Neutrophil (primary cell): ENCODE results near the gene SCRG1.

Source experiments
- H3K27ac ChIP-seq: fragments of 200-600 bp; sonication (generic); 2 replicates; pipeline ENCODE4 v1.5.1; 2016; ENCODE audit warnings: mild to moderate bottlenecking, moderate library complexity
- H3K27me3 ChIP-seq: fragments of 200-600 bp; sonication (generic); 2 replicates; pipeline ENCODE4 v1.6.0; 2016; ENCODE audit warnings: mild to moderate bottlenecking
- H3K36me3 ChIP-seq: fragments of 200-600 bp; sonication (generic); 2 replicates; pipeline ENCODE4 v1.5.1; 2017
- H3K4me1 ChIP-seq, 2 experiments: fragments of 200-600 bp in 1 of 2; sonication (generic) in 1 of 2; 1 replicate in 1 of 2; 2 replicates in 1 of 2; pipeline versions ENCODE4 v1.5.1 to v1.6.1; 2013 to 2016; ENCODE audit warnings: low read depth in 1 of 2, low read length in 1 of 2, mild to moderate bottlenecking in 1 of 2, moderate library complexity in 1 of 2; ENCODE audit not compliant: control insufficient read depth in 1 of 2, insufficient read depth in 1 of 2
- H3K4me3 ChIP-seq, 2 experiments: fragments of 200-600 bp in 1 of 2; sonication (generic) in 1 of 2; 1 replicate in 1 of 2; 2 replicates in 1 of 2; pipeline ENCODE4 v1.5.1; 2013 to 2016; ENCODE audit warnings: low read depth in 1 of 2, low read length in 1 of 2, mild to moderate bottlenecking in 1 of 2, moderate library complexity in 1 of 2
- H3K9me3 ChIP-seq: fragments of 200-600 bp; sonication (generic); 2 replicates; pipeline ENCODE4 v1.5.1; 2016
- TF ChIP-seq, protein P1 (sequence below): fragments of 200-600 bp; sonication (generic); IDR thresholded peaks from 2 replicates; pipeline ENCODE4 v1.5.1; 2016; ENCODE audit warnings: antibody characterized with exemption

SCRG1 gene

DNA sequence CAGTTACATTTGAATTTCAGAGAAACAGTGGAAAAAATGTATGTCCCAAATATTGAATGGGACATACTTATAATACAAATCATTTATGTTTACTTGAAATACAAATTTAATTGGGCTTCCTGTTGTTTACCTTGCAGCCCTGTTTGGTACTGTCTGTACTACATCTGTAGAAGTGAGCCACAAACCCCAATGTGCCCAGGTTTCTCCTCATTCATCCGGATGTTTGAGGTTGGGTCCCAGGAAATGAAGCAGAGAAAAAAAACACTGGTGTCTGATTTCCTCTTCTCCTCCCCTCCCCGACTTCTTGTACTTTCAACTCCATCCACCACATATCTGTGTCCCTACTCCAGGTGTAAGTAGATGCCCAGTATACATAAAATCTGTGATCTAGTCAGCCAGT is 27.1 kb upstream of the SCRG1 start:
- no peak overlapping the region for H3K27ac ChIP-seq

DNA sequence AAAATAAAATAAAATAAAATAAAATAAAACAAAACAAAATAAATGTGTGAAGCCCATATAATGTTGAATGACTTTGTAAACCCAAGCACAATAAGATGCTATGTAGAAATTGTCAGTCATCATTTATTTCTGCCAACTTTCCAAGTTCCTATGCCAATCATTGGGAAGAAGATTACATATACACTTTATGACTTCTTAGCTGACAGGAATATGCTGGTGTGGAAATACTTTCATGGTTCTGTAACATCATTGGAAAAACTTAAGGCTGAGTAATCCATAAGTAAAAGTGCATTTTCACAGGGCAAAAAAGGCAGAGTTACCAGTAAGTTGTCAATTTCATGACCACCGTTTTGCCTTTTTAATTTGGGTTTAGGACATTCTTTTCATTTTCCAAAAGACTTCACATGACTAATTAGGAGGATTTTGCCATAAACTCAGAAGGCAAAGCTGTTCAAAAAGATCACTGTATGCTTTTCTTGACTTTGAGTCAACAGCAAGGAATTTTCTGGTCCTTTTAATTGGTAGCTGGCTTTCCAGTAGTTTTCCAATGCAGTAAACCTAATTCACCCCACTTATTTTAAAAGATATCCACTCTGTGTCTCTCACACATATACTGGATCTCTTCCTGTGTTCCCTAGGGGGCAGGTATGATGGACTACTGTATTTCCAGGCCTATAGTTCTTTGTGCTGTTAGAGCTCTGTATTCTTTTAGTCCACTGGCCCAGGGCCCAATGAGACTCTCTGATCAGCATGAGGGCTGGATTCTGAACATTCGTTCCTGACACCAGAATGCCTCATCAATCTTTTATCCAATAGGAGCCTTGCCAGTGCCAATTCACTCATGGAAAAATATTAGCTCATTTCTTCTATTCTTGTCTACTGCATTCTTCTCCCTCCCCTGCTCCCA is 26.2 kb upstream of the SCRG1 start:
- H3K4me1 ChIP-seq: no peaks in the 10 kb centered on the region
- no peaks in the 10 kb centered on the region for H3K36me3 ChIP-seq
- H3K4me3 ChIP-seq: no peak overlapping the region
- H3K27me3 ChIP-seq: no peaks in the 10 kb centered on the region
- H3K9me3 ChIP-seq: no peaks in the 10 kb centered on the region
- TF ChIP-seq, protein P1, sequence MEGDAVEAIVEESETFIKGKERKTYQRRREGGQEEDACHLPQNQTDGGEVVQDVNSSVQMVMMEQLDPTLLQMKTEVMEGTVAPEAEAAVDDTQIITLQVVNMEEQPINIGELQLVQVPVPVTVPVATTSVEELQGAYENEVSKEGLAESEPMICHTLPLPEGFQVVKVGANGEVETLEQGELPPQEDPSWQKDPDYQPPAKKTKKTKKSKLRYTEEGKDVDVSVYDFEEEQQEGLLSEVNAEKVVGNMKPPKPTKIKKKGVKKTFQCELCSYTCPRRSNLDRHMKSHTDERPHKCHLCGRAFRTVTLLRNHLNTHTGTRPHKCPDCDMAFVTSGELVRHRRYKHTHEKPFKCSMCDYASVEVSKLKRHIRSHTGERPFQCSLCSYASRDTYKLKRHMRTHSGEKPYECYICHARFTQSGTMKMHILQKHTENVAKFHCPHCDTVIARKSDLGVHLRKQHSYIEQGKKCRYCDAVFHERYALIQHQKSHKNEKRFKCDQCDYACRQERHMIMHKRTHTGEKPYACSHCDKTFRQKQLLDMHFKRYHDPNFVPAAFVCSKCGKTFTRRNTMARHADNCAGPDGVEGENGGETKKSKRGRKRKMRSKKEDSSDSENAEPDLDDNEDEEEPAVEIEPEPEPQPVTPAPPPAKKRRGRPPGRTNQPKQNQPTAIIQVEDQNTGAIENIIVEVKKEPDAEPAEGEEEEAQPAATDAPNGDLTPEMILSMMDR: no peak
- no peak overlapping the region for H3K27ac ChIP-seq

More for the DNA sequence above, 27.1 kb upstream of the SCRG1 start:
- Histone ChIP-seq H3K4me3 (no peak overlapping the region), H3K4me1 (no peaks in the 10 kb centered on the region), H3K36me3 (no peaks in the 10 kb centered on the region), H3K9me3 (no peaks in the 10 kb centered on the region), H3K27me3 (no peaks in the 10 kb centered on the region)
- TF ChIP-seq, protein P1: no peak

DNA sequence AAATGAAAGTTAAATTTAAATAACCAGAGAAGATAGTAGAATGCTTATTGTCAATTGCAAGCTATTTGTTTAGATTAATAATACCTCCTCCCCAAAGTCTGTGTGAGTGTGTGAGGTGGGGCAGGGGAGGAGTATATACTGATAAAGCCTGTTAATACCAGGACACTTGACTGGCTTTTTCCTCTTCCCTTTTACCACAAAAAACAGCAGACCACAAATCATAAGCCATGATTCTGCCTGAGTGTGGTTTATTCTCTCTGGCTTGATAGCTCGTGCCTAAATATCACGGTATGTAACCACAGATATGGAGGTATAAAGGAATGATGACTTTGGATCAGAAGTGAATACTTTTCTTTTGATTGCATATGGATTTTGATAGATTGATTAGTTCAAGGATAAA is 21.9 kb upstream of the SCRG1 start:
- H3K27me3 ChIP-seq: no peaks in the 10 kb centered on the region
- peaks cover 34 to 36% of the 10 kb centered on the region in 2 experiments for H3K4me1 ChIP-seq
- no peak overlapping the region for H3K4me3 ChIP-seq
- H3K27ac ChIP-seq: no peak overlapping the region
- no peaks in the 10 kb centered on the region for H3K9me3 ChIP-seq
- TF ChIP-seq, protein P1: no peak
- no peaks in the 10 kb centered on the region for H3K36me3 ChIP-seq

DNA sequence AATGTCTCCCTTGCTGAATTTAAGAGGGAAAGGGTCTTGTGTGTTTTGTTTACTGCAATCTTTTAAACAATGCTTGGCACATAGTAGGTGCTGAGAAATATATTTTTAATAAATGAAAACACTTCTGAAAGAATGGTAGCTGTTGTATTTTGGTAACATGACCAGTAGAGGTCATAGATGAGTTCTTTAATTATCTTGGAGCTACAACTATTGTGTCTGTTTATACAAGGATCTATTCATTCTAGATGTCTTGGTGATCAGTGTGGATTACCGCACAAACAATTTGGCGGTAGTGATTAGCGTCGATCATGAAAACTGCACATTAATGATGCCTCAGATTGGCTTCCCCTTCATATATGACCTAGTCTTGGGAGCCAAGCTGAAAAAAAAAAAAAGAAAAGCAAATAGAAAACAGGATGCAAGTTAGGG is 21.4 kb upstream of the SCRG1 start:
- no peak overlapping the region for H3K4me3 ChIP-seq
- H3K9me3 ChIP-seq: no peaks in the 10 kb centered on the region
- no peaks in the 10 kb centered on the region for H3K27me3 ChIP-seq
- H3K36me3 ChIP-seq: no peaks in the 10 kb centered on the region
- peaks cover 39 to 40% of the 10 kb centered on the region in 2 experiments for H3K4me1 ChIP-seq
- H3K27ac ChIP-seq: no peak overlapping the region
- TF ChIP-seq, protein P1: no peak

DNA sequence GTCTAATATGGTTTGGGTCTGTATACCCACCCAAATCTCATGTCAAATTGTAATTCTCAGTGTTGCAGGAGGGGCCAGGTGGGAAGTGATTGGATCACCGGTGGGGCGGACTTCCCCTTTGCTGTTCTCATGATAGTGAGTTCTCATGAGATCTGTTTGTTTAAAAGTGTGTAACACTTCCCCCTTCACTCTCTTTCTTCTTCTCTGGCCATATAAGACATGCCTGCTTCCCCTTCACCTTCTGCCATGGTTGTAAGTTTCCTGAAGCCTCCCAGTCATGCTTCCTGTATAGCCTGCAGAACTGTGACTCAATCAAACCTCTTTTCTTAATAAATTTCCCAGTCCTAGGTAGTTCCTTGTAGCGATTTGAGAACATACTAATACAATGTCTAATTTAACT is 19.7 kb upstream of the SCRG1 start:
- Histone ChIP-seq H3K27ac (peak overlapping the region; percentile 64), H3K4me1 (peaks cover 56 to 57% of the 10 kb centered on the region in 2 experiments), H3K36me3 (no peaks in the 10 kb centered on the region), H3K4me3 (no peak overlapping the region), H3K27me3 (no peaks in the 10 kb centered on the region), H3K9me3 (no peaks in the 10 kb centered on the region)
- TF ChIP-seq, protein P1: peak; percentile 11
